Measurements from ENCODE around the gene CBX7.

Gene CBX7

DNA sequence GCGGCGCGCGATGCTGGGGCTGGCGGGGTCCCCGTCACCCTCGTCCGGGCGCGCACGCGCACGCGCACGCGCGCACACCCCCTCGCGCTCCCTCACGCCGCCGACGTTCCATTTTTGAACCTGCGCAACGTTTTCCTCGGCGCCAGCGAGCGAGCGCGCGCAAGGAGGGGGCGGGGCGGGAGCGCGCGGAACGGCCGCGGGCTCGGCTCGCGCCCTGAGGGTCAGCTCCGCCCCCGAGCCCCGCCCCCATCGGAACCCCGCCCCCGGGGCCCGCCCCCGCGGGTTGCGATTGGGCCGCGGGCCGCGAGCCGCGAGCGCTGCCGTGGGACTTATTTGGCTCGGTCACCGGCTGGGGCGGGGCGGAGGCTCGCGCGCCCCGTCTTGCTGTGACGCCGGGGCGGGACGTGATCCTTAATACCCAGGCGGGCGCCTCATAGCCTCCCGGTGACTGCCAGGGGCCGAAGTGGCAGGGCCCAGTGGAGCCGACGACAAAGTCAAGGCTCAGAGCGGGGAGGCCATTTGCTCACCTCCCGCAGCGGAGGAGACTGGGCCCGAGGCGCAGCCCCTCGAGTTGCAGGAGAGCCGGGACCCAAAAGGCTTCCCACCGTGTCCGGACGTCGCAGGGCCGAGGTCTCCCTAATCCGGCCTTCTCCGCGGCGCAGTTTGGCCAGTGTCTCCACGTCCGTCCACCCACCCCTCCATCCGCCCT is at the start of gene CBX7:
TSS of gene CBX7 (minus strand) at position 170 of the 709 bp plus-strand sequence. CDS start 236 bp downstream, outside the sequence.
- DNase-seq (ENCODE audit: extremely low spot score), result peak; percentile 99
- CTCF ChIA-PET, result no interaction called here
- peak; percentile 93 for TF ChIP-seq L3MBTL2 (conservative IDR thresholded peaks at IDR 0.05)
- no peak for TF ChIP-seq TARDBP (IDR thresholded peaks at IDR 0.05)
- POLR2A ChIA-PET, result interaction anchor here (0.5 to 5.8 kb wide), 5 partner anchors 10 to 350 kb away, joined by 3 to 59 read pairs (median 4); partner anchors contain the start of genes MIEF1 and RPL3

DNA sequence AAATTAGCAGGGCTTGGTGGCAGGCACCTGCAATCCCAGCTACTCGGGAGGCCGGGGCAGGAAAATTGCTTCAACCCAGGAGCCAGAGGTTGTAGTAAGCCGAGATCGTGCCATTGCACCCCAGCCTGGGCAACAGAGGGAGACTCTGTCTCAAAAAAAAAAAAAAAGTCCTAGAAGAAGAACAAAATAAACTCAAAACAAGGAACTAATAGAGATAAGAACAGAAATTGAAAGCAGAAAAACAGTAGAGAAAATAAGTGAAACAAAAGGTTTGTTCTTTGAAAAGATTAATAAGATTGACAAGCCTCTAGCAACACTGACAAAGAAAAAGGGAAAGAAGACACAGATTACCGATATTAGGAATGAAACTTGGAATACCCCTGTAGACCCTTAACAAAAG is 45.1 kb upstream of the CBX7 start:
- DNase-seq (ENCODE audit: extremely low spot score), result no peak
- TF ChIP-seq ARNT (IDR thresholded peaks at IDR 0.05), result no peak
- TF ChIP-seq HDGF (IDR thresholded peaks at IDR 0.05; ENCODE audit: borderline replicate concordance), result no peak
- ChIA-PET CTCF (no interaction called here), POLR2A (no interaction called here)

DNA sequence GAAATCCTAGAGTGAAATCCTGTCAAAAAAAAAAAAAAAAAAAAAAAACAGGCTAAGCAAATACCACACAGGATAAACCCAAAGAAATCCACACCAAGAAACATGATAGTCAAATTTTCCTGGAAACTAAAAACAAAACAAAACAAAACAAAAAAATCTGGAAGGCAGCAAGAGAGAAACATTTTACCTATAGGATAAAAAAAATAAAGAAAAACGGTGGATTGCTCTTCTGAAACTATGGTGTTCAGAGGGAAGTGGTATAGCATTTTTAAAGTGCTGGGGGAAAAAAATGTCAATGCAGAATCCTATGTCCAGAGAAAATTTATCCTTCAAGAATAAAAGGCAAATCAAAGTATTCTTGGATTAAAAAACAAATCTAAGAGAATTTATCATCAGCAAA is 41.6 kb upstream of the CBX7 start:
- DNase-seq (ENCODE audit: extremely low spot score), result no peak
- POLR2A ChIA-PET, result no interaction called here
- TF ChIP-seq LEF1 (IDR thresholded peaks at IDR 0.05; ENCODE audit: borderline replicate concordance), result no peak
- TF ChIP-seq ZNF384 (IDR thresholded peaks at IDR 0.05), result peak; percentile 56; the same call in 1 of the 2 replicates
- TF ChIP-seq FOXM1 (IDR thresholded peaks at IDR 0.05; ENCODE audit: borderline replicate concordance), result no peak
- CTCF ChIA-PET, result interaction anchor here (0.7 kb wide), 1 partner anchor 10 kb away, joined by 8 read pairs; no protein-coding TSS in a partner anchor

DNA sequence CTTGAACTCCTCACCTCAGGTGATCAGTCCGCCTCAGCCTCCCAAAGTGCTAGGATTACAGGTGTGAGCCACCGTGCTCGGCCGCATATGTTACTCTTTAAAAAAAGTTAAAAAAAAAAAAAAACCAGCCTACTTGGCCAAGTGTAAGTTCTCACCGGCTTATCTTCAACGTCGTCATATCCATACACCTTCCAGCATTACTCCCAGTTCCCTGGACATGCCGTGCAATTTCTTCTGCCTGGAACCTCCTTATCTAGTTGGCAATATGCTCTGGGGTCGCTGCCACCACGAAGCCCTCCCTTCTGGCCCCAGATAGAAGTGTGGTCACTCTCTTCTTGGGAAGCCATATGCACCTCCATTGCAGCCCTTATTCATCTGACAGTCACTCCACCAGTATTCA is 36.3 kb upstream of the CBX7 start:
- ChIA-PET POLR2A (no interaction called here), CTCF (interaction anchor here (0.7 kb wide), 1 partner anchor 319 kb away, joined by 5 read pairs; no protein-coding TSS in a partner anchor)
- DNase-seq (ENCODE audit: extremely low spot score), result peak; percentile 6
- no peak for TF ChIP-seq TARDBP (IDR thresholded peaks at IDR 0.05)
- no peak for TF ChIP-seq LEF1 (IDR thresholded peaks at IDR 0.05; ENCODE audit: borderline replicate concordance)
- no peak for TF ChIP-seq ARNT (IDR thresholded peaks at IDR 0.05)
- no peak for TF ChIP-seq ELF4 (IDR thresholded peaks at IDR 0.05)
- no peak for TF ChIP-seq ZNF384 (IDR thresholded peaks at IDR 0.05)
- TF ChIP-seq FOXK2 (IDR thresholded peaks at IDR 0.05), result no peak
- no peak for TF ChIP-seq BHLHE40 (IDR thresholded peaks at IDR 0.05; ENCODE audit: borderline replicate concordance)
- no peak for TF ChIP-seq NFRKB (IDR thresholded peaks at IDR 0.05)
- no peak for TF ChIP-seq FOXA1 (IDR thresholded peaks at IDR 0.05)
- TF ChIP-seq SUZ12 (IDR thresholded peaks at IDR 0.05), result no peak
- no peak for TF ChIP-seq FOXM1 (IDR thresholded peaks at IDR 0.05; ENCODE audit: borderline replicate concordance)
- TF ChIP-seq, protein P1, sequence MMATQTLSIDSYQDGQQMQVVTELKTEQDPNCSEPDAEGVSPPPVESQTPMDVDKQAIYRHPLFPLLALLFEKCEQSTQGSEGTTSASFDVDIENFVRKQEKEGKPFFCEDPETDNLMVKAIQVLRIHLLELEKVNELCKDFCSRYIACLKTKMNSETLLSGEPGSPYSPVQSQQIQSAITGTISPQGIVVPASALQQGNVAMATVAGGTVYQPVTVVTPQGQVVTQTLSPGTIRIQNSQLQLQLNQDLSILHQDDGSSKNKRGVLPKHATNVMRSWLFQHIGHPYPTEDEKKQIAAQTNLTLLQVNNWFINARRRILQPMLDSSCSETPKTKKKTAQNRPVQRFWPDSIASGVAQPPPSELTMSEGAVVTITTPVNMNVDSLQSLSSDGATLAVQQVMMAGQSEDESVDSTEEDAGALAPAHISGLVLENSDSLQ (IDR thresholded peaks at IDR 0.05), result no peak
- no peak for TF ChIP-seq CTBP1 (IDR thresholded peaks at IDR 0.05; ENCODE audit: borderline replicate concordance)

DNA sequence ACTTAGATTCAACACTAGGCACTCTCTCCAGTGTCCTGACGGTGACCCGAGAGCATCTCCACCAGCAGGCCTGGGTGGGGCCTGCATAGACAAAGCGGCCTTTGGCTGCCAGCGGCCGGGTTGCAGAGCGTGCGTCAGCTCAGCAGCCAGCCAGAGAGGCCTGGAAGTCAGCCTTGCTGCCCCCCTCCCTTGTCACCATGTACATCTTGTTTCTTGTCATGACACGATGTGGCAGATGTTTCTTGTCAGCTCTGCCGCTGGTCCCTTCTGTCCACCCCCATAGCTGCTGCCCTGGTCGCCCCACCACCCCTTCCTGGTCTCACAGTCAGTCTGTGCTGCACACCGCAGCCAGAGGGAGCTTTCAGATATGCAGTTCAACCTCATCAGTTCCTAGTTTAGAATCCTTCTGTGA is 33.1 kb upstream of the CBX7 start:
- POLR2A ChIA-PET, result no interaction called here
- no peak for DNase-seq (ENCODE audit: extremely low spot score)
- CTCF ChIA-PET, result no interaction called here
- TF ChIP-seq ARNT (IDR thresholded peaks at IDR 0.05) (no peak), SP1 (IDR thresholded peaks at IDR 0.05) (no peak), TARDBP (IDR thresholded peaks at IDR 0.05) (no peak), FOXM1 (IDR thresholded peaks at IDR 0.05; ENCODE audit: borderline replicate concordance) (no peak), FOXA1 (IDR thresholded peaks at IDR 0.05) (no peak), HDGF (IDR thresholded peaks at IDR 0.05; ENCODE audit: borderline replicate concordance) (no peak), ZNF384 (IDR thresholded peaks at IDR 0.05) (no peak), ELF4 (IDR thresholded peaks at IDR 0.05) (no peak), LEF1 (IDR thresholded peaks at IDR 0.05; ENCODE audit: borderline replicate concordance) (no peak), BHLHE40 (IDR thresholded peaks at IDR 0.05; ENCODE audit: borderline replicate concordance) (no peak), FOXK2 (IDR thresholded peaks at IDR 0.05) (no peak), SUZ12 (IDR thresholded peaks at IDR 0.05) (no peak), CTBP1 (IDR thresholded peaks at IDR 0.05; ENCODE audit: borderline replicate concordance) (no peak), L3MBTL2 (conservative IDR thresholded peaks at IDR 0.05) (no peak)
- TF ChIP-seq, protein P1 (IDR thresholded peaks at IDR 0.05), result no peak

DNA sequence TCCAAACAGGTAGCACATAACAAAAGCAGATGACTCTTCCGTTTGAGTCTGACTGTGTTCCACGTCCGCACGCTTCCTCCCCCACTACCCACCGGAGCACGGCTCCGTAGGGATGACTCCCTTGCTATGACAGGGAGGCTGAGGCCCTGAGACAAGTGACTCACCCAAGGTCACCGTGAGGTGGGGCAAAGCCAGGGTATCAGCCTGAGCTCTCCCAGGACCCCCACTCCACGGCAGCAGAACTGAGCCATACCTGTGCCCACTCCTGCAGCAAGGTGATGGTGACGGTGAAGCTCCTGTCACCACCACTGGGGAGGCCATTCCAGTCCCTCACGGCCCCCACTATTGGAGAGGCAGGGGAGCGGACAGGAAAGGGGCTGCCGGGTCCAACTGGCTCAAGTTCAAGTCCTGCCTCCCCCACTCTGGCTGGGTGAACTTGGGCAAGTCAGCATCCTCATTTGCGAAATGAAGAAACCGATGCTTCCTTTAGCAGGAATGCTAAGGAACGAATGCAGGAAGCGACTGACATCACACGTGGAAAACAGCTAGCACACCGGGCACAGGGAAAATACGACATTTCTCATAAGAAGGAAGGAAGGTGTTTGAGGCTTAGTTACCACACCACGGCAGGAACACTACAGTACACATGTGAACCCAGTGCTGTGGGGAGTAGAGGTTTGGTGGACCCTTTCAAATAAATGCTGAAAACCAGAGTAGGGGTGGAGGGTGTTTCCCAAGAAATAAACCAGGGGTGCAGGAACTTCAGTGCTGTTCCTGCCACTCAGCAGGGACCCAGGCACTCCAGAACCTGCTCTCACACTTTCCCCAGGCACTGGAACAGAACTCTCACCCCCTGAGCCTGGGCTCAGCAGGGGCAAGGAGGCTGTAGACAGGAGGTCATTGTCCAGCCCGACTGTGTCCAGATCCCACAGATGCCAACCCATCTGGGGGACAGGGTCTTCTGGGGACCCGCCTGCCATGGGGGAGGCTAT is 32.4 kb upstream of the CBX7 start:
- POLR2A ChIA-PET, result interaction anchor here (0.9 to 1.5 kb wide), 2 partner anchors 10 to 135 kb away, joined by 3 to 4 read pairs; partner anchors contain the start of gene RPL3
- CTCF ChIA-PET, result no interaction called here
- TF ChIP-seq HDGF (IDR thresholded peaks at IDR 0.05; ENCODE audit: borderline replicate concordance) (no peak), ARNT (IDR thresholded peaks at IDR 0.05) (no peak), FOXK2 (IDR thresholded peaks at IDR 0.05) (no peak), ZNF384 (IDR thresholded peaks at IDR 0.05) (no peak), CTBP1 (IDR thresholded peaks at IDR 0.05; ENCODE audit: borderline replicate concordance) (no peak), ELF4 (IDR thresholded peaks at IDR 0.05) (no peak), FOXA1 (IDR thresholded peaks at IDR 0.05) (no peak), SUZ12 (IDR thresholded peaks at IDR 0.05) (no peak), FOXM1 (IDR thresholded peaks at IDR 0.05; ENCODE audit: borderline replicate concordance) (no peak), L3MBTL2 (conservative IDR thresholded peaks at IDR 0.05) (no peak), TARDBP (IDR thresholded peaks at IDR 0.05) (no peak)

More for the DNA sequence above, 32.4 kb upstream of the CBX7 start:
- peak; percentile 5 for DNase-seq (ENCODE audit: extremely low spot score)
